Measurements from ENCODE around the gene NOSIP. TPM values are rescaled to one million over a fixed set of nuclear protein-coding genes. Genes with fewer than 3 reads are reported as not detected.

Gene NOSIP
- polyA plus RNA-seq, 4 donors = 62.3 to 89.4 (median 68.5) TPM

DNA sequence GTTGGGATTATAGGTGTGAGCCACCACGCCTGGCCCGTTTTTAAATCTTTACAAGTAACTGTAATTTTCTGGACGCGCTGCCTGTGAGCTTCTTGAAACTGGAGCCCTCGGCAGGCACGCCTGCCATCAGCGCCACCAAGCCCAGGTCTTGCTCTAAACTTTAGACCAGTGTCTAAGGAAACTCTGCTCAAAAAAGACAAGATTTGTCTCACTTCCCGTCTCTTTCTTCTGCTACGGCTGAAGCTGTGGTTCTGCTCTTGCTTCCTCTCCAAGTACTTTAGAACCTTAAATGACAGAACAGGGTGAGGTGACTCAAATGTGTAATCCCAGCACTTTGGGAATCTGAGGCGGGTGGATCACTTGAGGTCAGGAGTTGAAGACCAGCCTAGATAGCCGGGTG, 27.6 kb downstream of the NOSIP start:
- DNase-seq (ENCODE audit: low read depth in 4 of 4, low spot score in 2 of 4) = no peak

DNA sequence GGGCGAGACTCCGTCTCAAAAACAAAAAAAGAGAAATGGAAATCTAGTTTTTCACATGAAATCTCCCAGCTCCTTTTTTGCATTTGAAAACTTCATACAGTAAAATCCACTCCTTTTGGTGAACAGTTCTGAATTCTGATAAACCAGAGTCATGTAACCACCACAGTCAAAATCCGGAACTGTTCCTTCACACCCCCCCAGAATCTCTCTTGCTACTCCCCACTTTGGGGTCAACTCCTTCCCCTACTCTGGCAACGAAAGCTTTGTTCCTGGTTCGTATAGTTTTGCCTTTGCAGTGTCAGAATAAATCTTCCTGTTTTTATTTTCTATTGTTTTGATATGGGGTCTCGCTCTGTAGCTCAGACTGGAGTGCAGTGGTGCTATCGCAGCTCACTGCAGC, 28.8 kb downstream of the NOSIP start:
- DNase-seq (ENCODE audit: low read depth in 4 of 4, low spot score in 2 of 4) = no peak

DNA sequence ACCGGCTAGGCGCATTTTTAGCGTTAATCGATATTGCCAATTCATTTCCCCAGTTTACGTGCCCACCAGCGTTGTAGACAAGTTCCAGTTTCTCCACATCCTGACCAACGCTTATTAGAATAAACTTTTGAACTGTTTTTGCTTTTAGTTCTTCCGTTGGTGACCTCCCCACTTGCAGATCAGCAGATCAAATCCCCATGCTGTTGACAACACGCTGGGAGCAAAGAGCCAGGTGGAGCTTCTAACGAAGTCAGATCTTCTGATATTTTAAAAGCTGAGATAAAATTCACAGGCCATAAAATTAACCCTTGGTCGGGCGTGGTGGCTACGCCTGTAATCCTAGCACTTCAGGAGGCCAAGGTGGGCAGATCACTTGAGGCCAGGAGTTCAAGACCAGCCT, 31.3 kb downstream of the NOSIP start:
- DNase-seq (ENCODE audit: low read depth in 4 of 4, low spot score in 2 of 4) = no peak

DNA sequence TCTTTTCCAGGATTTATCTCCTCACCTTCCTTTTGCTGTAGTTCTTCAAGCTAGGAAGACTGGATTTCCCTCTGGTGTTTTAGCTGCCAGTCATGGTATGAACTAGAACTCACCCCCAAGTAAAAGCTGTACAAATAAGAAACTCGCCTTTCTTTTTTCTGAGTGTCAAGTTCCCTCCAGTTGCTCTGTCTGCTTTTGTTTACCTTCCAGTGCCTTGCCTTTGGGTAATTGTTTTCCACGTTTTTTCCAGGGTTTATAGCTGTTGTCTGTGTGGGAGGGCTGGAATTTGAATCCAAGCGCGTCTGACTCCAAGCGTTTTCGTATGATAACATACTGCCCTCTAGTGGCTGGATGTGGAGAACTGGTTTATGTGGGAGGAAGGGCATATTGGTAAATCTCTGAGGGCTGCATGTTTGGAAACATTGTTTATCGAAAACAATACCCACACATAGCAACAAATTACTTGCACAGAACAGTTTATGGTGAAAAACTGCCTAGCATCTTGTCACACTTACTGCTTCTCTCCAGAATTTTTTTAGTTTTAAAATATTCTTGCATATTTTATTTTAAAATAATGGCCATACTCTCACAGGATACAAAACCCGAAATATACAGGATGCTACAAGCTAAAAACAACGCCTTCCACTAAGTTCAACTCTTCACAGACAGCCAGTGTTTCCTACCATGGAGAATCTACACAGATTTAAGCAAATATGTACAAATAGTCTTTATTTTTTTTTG, 33.4 kb downstream of the NOSIP start:
- DNase-seq (ENCODE audit: low read depth in 4 of 4, low spot score in 2 of 4) = peak; percentile 89 to 95 (median 92)

DNA sequence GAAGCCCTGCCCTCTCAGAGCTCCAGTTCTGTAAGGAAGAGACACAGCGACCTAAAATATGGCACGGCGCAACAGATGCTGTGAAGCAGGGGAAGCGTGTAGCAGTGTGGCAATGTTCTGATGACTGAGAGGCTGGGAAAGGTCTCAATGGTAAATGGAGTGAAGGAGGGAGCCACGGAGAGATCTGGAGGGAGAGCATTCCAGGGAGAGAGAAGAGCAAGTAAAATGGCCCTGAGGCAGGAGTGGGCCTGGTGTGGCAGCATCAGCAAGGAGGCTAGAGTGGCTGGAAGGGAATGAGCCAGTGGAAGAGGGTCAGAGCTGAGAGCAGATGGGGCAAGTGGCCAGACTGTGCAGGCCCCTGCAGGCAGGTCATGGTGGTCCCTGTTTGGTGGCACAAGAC, 36.2 kb downstream of the NOSIP start:
- DNase-seq (ENCODE audit: low read depth in 4 of 4, low spot score in 2 of 4) = no peak

DNA sequence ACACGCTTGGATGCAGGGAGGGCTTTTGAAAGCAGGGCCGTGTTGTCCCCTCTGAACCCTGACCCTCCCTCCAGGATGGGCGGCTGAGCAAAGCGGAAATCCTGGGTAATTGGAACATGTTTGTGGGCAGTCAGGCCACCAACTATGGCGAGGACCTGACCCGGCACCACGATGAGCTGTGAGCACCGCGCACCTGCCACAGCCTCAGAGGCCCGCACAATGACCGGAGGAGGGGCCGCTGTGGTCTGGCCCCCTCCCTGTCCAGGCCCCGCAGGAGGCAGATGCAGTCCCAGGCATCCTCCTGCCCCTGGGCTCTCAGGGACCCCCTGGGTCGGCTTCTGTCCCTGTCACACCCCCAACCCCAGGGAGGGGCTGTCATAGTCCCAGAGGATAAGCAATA, 37.3 kb downstream of the NOSIP start:
- DNase-seq (ENCODE audit: low read depth in 4 of 4, low spot score in 2 of 4) = no peak

DNA sequence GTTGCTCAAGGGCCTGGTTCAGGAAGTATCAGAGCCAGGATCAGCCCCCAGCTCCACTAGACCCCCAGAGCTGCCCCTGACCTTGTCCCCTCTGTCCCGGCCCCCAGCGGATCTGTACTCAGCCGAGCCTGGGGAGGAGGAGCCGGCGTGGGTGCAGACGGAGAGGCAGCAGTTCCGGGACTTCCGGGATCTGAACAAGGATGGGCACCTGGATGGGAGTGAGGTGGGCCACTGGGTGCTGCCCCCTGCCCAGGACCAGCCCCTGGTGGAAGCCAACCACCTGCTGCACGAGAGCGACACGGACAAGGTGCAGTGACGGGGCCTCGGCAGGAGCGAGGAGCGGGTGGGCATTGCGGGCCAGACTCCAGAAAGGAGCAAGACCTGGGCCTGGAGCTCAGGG, 37.9 kb downstream of the NOSIP start:
- DNase-seq (ENCODE audit: low read depth in 4 of 4, low spot score in 2 of 4) = no peak

DNA sequence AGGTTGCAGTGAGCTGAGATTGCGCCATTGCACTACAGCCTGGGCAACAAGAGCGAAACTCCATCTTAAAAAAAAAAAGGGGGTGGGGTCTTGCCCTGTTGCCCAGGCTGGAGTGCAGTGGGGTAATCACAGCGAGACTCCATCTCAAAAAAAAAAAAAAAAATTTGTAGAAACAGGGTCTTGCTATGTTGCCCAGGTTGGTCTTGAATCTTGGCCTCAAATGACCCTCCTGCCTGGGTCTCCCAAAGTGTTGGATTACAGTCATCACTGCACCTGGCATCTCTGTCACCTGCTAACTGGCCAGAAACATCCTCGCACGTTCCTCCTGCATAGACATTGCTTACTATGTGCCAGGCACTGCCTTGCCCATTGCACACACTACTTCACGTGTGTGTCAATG, 38.4 kb downstream of the NOSIP start:
- DNase-seq (ENCODE audit: low read depth in 4 of 4, low spot score in 2 of 4) = no peak

DNA sequence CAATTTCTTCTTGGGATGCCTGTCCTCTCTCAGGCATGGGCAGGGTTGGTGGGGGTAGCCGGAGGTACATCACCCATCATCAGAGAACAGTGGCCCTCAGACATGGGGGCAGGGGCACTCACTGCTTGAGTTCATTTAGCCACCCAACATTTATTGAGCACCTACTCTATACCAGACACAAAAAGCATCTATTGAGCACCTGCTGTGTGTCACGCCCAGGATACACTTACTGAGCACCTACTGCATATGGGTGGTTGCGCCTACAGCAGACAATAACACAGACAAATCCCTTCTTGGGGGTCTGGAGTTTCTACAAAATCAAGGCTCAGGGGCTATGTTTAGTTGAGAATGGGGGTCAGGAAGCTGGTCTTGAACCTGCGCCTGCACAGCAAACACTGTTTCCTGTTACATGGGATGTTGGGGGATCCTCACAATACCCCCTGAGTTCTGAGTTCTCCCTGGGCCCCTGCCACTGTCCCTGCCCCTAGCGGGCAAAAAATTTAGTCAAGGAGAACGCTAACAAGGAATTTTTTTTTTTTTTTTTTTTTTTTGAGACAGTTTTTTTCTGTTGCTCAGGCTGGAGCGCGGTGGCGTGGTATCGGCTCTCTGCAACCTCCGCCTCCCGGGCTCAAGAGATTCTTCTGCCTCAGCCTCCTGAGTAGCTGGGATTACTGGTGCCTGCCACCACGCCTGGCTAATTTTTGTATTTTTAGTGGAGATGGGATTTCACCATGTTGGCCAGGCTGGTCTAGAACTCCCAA, 41.0 kb downstream of the NOSIP start:
- DNase-seq (ENCODE audit: low read depth in 4 of 4, low spot score in 2 of 4) = no peak

DNA sequence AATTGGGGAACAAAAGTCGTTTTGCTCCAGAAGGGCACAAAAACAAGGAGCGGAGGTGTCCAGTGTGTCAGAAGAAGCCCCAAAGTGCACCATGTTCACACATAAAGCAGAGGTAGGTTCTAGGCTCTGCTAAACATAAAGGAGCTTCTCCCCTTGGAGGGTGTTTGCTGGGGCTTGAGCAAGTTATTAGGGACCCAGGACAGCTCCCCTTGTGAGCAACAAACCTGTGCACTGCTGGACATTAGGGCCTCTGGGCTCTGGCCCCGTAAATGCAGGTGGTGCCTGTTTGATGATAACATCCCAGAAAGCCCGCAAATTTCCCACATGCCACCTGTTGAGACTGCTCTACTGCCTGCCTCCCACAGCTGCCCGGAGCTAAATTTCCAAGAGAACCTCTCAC, 41.7 kb downstream of the NOSIP start:
- DNase-seq (ENCODE audit: low read depth in 4 of 4, low spot score in 2 of 4) = no peak

DNA sequence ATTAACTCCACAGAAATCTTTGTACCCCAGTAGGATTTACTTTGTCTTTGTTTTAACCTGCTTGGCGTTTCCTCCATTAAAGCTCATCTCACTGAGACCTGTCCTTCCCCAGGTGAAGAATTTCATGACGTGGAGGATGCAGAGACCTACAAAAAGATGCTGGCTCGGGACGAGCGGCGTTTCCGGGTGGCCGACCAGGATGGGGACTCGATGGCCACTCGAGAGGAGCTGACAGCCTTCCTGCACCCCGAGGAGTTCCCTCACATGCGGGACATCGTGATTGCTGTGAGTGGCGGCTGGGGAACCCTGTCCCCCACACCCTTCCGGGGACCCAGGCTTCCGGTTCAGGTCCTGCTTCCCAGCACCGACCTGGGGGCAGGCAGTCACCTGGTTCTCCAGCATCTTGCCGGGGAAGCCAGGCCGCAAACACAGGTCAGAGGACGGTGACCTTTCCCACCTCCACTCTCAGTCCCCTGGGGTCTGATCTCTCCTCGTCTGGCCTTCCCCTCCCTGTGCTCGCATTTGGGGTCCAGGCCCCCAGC, 43.4 kb downstream of the NOSIP start:
- no peak for DNase-seq (ENCODE audit: low read depth in 4 of 4, low spot score in 2 of 4)

DNA sequence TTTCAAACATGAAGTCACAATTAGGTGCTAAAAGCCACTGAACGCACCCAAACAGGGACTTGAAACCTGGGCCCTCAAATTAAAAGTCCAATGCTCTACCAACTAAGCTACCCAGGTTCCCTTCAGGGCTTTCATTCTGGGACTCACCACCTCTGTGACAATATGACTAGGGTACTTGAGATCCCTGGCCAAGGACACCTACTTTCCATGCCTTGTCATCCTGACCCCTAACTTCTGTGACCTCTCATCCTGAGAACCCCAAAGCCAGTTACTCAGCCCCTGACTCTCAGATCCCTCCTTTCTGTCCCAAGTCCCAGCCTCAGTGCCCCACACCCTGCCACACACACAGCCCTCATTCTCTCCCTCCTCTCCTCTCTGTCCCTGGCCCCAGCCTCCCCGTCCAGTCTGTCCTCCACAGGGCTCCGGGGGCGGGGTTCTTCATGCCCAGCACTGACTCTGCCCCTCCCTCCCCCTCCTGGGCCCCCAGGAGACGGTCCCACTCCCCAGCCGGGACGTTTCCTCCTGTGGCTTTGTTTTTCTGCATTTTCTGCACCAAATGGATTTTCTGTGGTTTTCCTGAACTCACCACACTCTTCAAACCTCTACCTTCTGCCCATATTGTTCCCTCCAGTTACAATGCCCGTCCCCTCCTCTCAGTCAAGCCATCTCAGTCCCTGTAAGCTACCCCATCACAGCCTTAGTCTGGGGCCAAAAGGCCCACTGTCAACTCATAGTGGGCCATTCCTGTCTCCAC, 45.5 kb downstream of the NOSIP start:
- DNase-seq (ENCODE audit: low read depth in 4 of 4, low spot score in 2 of 4) = no peak

DNA sequence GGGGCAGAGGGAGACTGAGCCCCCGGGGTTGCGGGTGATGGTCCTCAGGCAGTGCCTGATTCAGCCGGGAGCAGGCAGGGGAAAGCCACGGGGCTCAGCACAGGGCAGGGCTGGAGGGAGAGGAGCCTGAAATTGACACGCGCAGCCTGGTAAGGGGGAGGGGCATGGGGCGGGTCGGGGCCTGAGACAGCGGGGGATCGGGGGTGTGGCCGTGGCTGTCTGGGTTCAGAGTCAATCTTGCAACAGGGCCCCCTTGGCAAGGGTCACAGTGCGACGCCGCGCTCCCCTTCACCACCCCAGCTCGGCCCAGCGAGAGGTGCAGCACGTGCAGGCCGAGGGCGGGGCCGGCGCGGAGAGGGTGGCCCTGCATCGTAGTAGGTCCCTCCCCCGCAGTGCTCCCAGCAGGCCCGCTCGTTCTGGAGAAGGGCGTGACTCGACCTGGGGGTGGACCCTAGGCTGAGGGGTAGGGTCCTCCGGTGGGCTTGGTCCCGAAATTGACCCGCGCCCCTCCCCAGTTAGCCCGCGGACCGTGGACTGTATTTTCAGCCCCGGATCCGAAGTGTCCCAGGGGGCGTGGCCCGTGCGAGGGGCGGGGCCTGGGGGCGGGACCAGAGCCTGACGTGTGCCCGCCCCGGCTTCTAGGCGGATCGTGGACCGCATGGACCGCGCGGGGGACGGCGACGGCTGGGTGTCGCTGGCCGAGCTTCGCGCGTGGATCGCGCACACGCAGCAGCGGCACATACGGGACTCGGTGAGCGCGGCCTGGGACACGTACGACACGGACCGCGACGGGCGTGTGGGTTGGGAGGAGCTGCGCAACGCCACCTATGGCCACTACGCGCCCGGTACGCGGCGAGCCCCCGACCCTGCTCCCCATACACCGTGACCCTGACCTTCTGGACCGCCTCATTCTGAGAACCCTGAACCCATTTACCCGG, 46.5 kb downstream of the NOSIP start:
- DNase-seq (ENCODE audit: low read depth in 4 of 4, low spot score in 2 of 4) = peak in 2 of 4 donors; percentile 50 to 57

DNA sequence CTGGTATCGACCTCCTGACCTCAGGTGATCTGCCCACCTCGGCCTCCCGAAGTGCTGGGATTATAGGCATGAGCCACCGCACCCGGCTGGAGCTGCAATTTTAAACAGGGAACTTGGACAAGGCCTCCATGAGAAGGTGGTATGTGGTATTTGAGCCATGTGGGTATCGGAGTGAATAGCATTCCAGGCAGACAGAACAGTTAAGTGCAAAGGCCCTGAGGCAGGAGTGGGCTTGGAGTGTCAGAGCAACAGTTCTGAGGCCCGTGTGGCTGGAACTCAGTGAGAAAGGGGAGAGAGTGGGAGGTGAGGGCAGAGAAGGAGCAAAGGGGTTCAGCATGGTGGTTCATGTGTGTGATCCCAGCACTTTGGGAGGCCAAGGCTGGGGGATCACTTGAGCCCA, 49.6 kb downstream of the NOSIP start:
- no peak for DNase-seq (ENCODE audit: low read depth in 4 of 4, low spot score in 2 of 4)

DNA sequence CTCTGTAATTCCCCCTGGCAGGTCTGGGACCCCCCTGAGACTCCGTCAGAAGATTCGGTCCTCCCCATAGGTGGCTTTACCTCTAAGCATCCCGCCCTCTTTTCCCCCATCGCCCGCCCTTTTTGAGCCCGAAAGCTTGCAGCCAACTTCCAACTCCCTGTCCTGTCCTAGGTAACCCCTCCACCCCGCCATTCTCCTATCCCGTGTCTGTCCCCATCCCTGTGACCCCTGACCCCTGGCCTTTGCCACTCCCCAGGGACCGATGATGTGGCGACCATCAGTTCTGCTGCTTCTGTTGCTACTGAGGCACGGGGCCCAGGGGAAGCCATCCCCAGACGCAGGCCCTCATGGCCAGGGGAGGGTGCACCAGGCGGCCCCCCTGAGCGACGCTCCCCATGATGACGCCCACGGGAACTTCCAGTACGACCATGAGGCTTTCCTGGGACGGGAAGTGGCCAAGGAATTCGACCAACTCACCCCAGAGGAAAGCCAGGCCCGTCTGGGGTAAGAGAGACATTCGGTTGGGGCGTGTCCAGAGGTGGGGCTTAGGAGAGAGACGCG, 52.1 kb downstream of the NOSIP start:
- DNase-seq (ENCODE audit: low read depth in 4 of 4, low spot score in 2 of 4) = no peak

DNA sequence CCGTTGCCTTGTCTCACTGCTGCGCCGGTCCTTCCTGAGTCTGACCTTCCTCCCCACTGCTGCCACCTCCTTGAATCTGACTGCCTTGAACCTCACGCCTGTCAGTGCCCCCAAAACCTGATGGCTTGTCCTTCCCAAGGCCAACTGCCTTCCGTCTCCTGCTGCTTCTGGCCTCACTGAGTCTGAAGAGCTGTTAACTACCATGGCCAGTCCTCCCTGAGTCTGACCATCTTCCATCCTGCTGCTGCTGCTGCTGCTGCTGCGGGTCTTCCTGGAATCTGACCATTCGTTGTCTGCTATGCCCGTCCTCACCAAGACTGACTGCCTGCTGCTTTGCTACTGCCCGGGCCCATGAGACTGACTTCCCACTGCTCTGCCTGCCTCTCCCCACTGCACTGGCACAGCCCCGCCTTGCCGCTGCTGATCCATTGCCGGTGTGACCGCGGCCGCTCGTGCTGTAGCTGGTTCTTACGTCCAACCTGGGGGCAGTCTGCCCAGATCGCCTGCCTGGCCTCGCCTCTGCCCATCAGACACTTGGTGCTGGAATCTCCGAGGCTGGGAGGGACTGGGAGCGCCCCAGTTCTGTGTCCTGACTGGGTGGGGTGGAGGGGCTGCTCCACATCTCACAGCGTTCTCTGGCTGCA, 55.4 kb downstream of the NOSIP start:
- DNase-seq (ENCODE audit: low read depth in 4 of 4, low spot score in 2 of 4) = no peak

DNA sequence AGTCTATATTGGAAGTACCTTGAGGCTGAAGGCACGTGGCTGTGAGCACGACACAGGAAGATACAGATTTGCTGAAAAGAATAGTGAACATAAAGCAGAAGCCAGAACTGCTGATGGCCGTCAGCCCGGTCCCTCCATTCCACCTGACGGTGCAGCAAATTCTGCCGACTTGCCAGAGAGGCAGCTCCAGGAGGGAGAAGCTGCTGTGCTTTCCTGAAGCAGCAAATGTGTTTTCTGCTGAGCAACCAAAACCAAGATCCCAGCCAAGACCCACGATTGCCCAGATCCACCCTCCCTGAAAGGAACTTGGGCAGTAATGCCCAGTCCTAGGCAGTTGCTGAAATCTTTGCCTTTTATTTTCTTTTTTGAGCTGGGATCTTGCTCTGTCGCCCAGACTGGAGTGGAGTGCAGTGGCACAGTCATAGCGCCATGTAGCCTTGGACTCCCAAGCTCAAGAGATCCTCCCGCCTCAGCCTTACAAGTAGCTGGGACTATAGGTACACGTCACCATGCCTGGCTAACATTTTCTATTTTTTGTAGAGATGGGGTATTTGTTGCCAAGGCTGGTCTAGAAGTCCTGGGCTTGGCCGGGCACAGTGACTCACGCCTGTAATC, 59.5 kb downstream of the NOSIP start:
- DNase-seq (ENCODE audit: low read depth in 4 of 4, low spot score in 2 of 4) = no peak

DNA sequence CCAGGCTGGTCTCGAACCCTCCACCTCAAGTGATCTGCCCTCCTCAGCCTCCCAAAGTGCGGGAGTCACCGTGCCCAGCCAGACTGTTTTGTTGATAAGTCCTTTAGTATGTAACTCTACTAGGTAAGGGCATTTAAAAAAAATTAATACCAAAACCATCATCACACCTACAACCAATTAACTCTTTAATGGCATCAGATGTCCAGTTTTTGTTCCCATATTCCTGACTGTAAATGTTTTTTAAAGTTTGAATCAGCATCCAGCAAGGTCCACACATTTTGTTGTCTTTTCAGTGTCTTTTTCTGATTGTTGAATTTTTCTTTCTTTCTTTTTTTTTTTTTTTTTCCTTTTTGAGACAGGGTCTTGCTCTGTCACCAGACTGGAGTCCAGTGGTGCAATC, 62.3 kb downstream of the NOSIP start:
- DNase-seq (ENCODE audit: low read depth in 4 of 4, low spot score in 2 of 4) = no peak

DNA sequence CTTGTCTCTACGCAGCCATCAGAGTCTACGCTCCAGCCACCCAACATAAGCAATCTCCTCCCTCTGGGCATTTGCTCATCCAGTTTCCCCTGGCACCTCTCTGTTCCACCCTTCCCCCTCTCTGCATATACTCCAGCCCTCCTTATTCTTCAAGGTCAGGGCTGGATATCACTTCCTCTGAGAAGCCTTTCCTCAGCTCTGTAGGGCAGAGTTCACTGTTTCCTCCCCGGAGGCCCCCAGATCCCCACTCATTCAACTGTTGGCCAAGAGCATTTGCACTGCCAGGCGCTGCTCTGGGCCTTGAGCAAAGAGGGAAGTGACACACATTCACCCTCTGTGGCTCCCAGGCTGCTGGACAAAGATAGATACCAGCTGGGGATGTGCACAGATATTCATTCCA, 64.6 kb downstream of the NOSIP start:
- DNase-seq (ENCODE audit: low read depth in 4 of 4, low spot score in 2 of 4) = no peak
